Colonic mucosa (tissue), 4 donors: ENCODE measurements around the gene SENP2. TPM values are rescaled to one million over a fixed set of nuclear protein-coding genes. Genes with fewer than 3 reads are reported as not detected.
"Not testable (repeated sequence)": the region's sequence is repeated elsewhere in the genome, so short reads cannot be mapped to it uniquely, and the experiment has no call there.

Experiments
- DNase-seq: peaks from one replicate; pipeline ENCODE4 v3.0.0-alpha.2; 2020
- H3K27ac ChIP-seq: fragments of 200-600 bp; one replicate; pipeline ENCODE4 v1.8.0; 2021
- H3K27me3 ChIP-seq: fragments of 200-600 bp; one replicate; pipeline ENCODE4 v1.8.0; 2021
- H3K36me3 ChIP-seq: fragments of 200-600 bp; one replicate; pipeline ENCODE4 v1.8.0; 2021
- H3K4me1 ChIP-seq: fragments of 200-600 bp; one replicate; pipeline ENCODE4 v1.8.0; 2021; ENCODE audit warnings: mild to moderate bottlenecking
- H3K4me3 ChIP-seq: fragments of 200-600 bp; one replicate; pipeline ENCODE4 v1.8.0; 2021
- H3K9ac ChIP-seq, 2 donors: one replicate each; pipeline ENCODE4 v1.7.0; 2013; ENCODE audit warnings: control low read depth in 2 of 2, low read depth in 2 of 2, low read length in 2 of 2
- H3K9me3 ChIP-seq: fragments of 200-600 bp; one replicate; pipeline ENCODE4 v1.8.0; 2021
- CTCF ChIP-seq: fragments of 200-600 bp; IDR thresholded peaks from one replicate; pipeline ENCODE4 v1.8.0; 2022; ENCODE audit warnings: antibody characterized with exemption, mild to moderate bottlenecking
- intact Hi-C: fragments of 100-400 bp; cut with DNase I; formaldehyde crosslinking; loops from one replicate; pipeline ENCODE4 v1.14.1; 2022
- total RNA-seq, 2 donors: library from RNA; stranded (reverse); fragmentation: NEBNext Ultra II Directional in 1 of 2; extraction: Animal tissue kit (Norgen Biotek cat#: 25700) in 1 of 2; gene quantifications; one replicate each; pipeline ENCODE4 v1.2.1, GENCODE V29; 2021
- donor health status: healthy.
- donor health status: DM: no; HTN: no; CAD: no.
- donor health status: DM: no; HTN: no; CAD: no.

Gene SENP2
- total RNA-seq, 2 donors from 2014 or later: 28.6 to 30.3 TPM

- H3K4me1 ChIP-seq, H3K27me3 ChIP-seq, H3K36me3 ChIP-seq, H3K27ac ChIP-seq, H3K9ac ChIP-seq, H3K4me3 ChIP-seq, H3K9me3 ChIP-seq: not testable (repeated sequence)
- peak; percentile 54 for TF ChIP-seq CTCF
- peak; percentile 59 for DNase-seq
- intact Hi-C loops: loop anchor here (5.0 kb wide), 1 partner anchor 113 kb away; no protein-coding TSS in a partner anchor
Observed at GRCh38 chr3:185575108-185575869, 10.8 kb upstream of the SENP2 start.

GRCh38 chr3:185582236-185582635 is 3.9 kb upstream of the SENP2 start:
- Histone ChIP-seq H3K36me3 (no peaks in the 10 kb centered on the region), H3K27ac (no peak overlapping the region), H3K4me1 (peaks cover 10% of the 10 kb centered on the region), H3K9ac (no peak overlapping the region), H3K4me3 (no peak overlapping the region), H3K9me3 (no peaks in the 10 kb centered on the region), H3K27me3 (no peaks in the 10 kb centered on the region)
- no peak for DNase-seq
- intact Hi-C loops: loop anchor here (5.0 kb wide), 1 partner anchor 80 kb away; no protein-coding TSS in a partner anchor
- no peak for TF ChIP-seq CTCF

GRCh38 chr3:185582871-185583270 is 3.2 kb upstream of the SENP2 start:
- Histone ChIP-seq H3K27me3 (no peaks in the 10 kb centered on the region), H3K4me3 (no peak overlapping the region), H3K27ac (no peak overlapping the region), H3K4me1 (peaks cover 13% of the 10 kb centered on the region), H3K36me3 (no peaks in the 10 kb centered on the region), H3K9me3 (no peaks in the 10 kb centered on the region), H3K9ac (no peak overlapping the region)
- intact Hi-C loops: loop anchor here (5.0 kb wide), 1 partner anchor 81 kb away; no protein-coding TSS in a partner anchor
- TF ChIP-seq CTCF: no peak
- DNase-seq: no peak

DNA sequence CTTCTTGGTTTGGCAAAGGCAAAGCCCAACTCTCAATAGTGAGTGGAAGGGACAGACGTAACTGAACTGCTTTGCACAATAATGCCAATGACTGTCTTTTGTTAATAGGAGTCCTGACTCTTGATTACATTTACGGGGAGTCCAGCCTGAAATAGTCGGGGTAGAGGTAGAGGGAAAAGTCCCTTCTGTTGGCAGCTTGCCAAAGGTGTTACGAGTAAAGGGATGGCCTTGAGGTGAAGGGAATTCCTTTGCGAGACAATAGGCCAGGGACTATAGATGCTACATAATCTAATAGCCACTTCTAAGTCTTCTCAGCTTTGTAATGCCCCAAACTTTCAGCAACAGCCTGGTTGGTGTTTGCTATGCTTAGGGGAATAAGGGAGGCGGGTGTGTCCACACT is 2.2 kb upstream of the SENP2 start:
- Histone ChIP-seq H3K27me3 (no peaks in the 10 kb centered on the region), H3K9ac (no peak overlapping the region), H3K9me3 (no peaks in the 10 kb centered on the region), H3K27ac (no peak overlapping the region), H3K36me3 (no peaks in the 10 kb centered on the region), H3K4me3 (no peak overlapping the region), H3K4me1 (peaks cover 13% of the 10 kb centered on the region)
- intact Hi-C loops: loop anchor here (5.0 kb wide), 1 partner anchor 82 kb away; no protein-coding TSS in a partner anchor
- no peak for TF ChIP-seq CTCF
- DNase-seq: peak; percentile 30

DNA sequence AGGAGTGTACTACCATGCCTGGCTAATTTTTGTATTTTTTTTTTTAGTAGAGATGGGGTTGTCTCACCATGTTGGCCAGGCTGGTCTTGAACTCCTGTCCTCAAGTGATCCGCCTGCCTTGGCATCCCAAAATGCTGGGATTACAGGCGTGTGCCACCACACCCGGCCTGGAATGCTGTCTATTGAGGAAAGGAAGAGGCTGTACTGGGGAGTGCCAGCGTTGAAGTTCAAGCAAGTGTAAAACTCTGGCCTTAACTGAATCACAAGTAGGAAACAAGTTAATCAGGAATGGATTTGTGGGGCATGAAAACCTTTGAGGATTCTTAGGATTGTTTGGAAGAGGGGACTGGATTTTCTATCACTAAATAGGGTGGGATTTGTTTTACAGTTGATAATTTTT is 1.4 kb upstream of the SENP2 start:
- Histone ChIP-seq H3K27me3 (no peaks in the 10 kb centered on the region), H3K36me3 (no peaks in the 10 kb centered on the region), H3K9ac (no peak overlapping the region), H3K4me1 (peaks cover 13% of the 10 kb centered on the region), H3K27ac (no peak overlapping the region), H3K9me3 (no peaks in the 10 kb centered on the region), H3K4me3 (no peak overlapping the region)
- peak; percentile 26 for DNase-seq
- TF ChIP-seq CTCF: no peak
- intact Hi-C loops: loop anchor here (5.0 kb wide), 1 partner anchor 82 kb away; no protein-coding TSS in a partner anchor
